Lung (tissue), 12 donors: Measurements from ENCODE around the gene SLC5A12. TPM values are rescaled to one million over a fixed set of nuclear protein-coding genes. Genes with fewer than 3 reads are reported as not detected.

Experiments
- ATAC-seq: fragments of 200-7000 bp; cut with Tn5 transposase; one replicate; pipeline ENCODE4 v1.9.1; 2020; ENCODE audit warnings: moderate number of reproducible peaks; ENCODE audit not compliant: insufficient read depth, low FRiP score
- DNase-seq, 3 donors: peaks; one replicate each; pipeline ENCODE4 v3.0.0-alpha.2; 2013 to 2017
- H3K27ac ChIP-seq, 2 donors: one replicate each; pipeline ENCODE4 v1.5.1; 2013; ENCODE audit warnings: mild to moderate bottlenecking in 2 of 2, moderate library complexity in 2 of 2, control low read depth in 1 of 2, inconsistent platforms in 1 of 2, low read depth in 1 of 2, low read length in 1 of 2
- H3K27me3 ChIP-seq, 3 donors: one replicate each; pipeline ENCODE4 v1.5.1; 2013; ENCODE audit warnings: low read length in 2 of 3; ENCODE audit not compliant: control insufficient read depth in 3 of 3, insufficient read depth in 3 of 3
- H3K36me3 ChIP-seq, 4 donors: one replicate each; pipeline ENCODE4 v1.5.1; 2013; ENCODE audit warnings: low read length in 4 of 4, mild to moderate bottlenecking in 1 of 4, moderate library complexity in 1 of 4; ENCODE audit not compliant: control insufficient read depth in 4 of 4, insufficient read depth in 4 of 4
- H3K4me1 ChIP-seq, 5 donors: one replicate each; pipeline ENCODE4 v1.5.1; 2013; ENCODE audit warnings: low read length in 5 of 5, mild to moderate bottlenecking in 2 of 5, moderate library complexity in 1 of 5; ENCODE audit not compliant: control insufficient read depth in 5 of 5, insufficient read depth in 5 of 5
- H3K4me3 ChIP-seq: one replicate; pipeline ENCODE4 v1.5.1; 2013; ENCODE audit warnings: mild to moderate bottlenecking, control low read depth, moderate library complexity
- H3K9ac ChIP-seq, 2 donors: one replicate each; pipeline ENCODE4 v1.5.1; 2013; ENCODE audit warnings: low read length in 2 of 2, control low read depth in 1 of 2; ENCODE audit not compliant: insufficient read depth in 1 of 2
- H3K9me3 ChIP-seq, 4 donors: one replicate each; pipeline ENCODE4 v1.5.1; 2013; ENCODE audit warnings: low read length in 3 of 4, mild to moderate bottlenecking in 1 of 4, moderate library complexity in 1 of 4; ENCODE audit not compliant: control insufficient read depth in 4 of 4, insufficient read depth in 3 of 4
- CTCF ChIP-seq: IDR thresholded peaks from 2 replicates; pipeline ENCODE4 v1.5.1; 2012; ENCODE audit warnings: mild to moderate bottlenecking; ENCODE audit errors: control extremely low read depth, extremely low read depth
- WGBS, 2 donors: extraction: QIAGEN DNeasy Blood & Tissue Kit; methylation state at CpG; one replicate each; pipeline ENCODE4 v1.1.7; 2013; 5-methylcytosine and 5-hydroxymethylcytosine counted together
- polyA plus RNA-seq, 2 donors: library from polyadenylated mRNA; stranded (reverse); fragments of 200-250 nt; gene quantifications; one replicate each; pipeline ENCODE4 v1.2.1, GENCODE V29; 2013
- total RNA-seq, 2 donors: library from RNA; depleted of rRNA in 1 of 2; stranded (reverse); fragments of >200 nt in 1 of 2; gene quantifications; one replicate each; pipeline ENCODE4 v1.2.1, GENCODE V29; 2014 to 2021
- donor health status: control.
- donor health status: control.
- donor health status: Bipolar disorder and iron deficiency.
- donor health status: healthy.
- donor health status: DM: yes; HTN: yes; CAD: no.

The SLC5A12 gene
- total and polyA plus RNA-seq, 4 donors = 0.06 TPM; not detected in 3

- TF ChIP-seq CTCF = no peak
- 64 to 79% methylated on average over 3 of the region's 3 CpGs for WGBS, 2 donors
- Histone ChIP-seq H3K27ac (no peak overlapping the region), H3K4me1 (peaks cover 0 to 27% (median 6%) of the 10 kb centered on the region in 5 donors), H3K9ac (no peak overlapping the region), H3K36me3 (no peaks in the 10 kb centered on the region), H3K4me3 (no peak overlapping the region), H3K9me3 (no peaks in the 10 kb centered on the region), H3K27me3 (no peaks in the 10 kb centered on the region)
- ATAC-seq = no peak
- no peak for DNase-seq
Measured at GRCh38 chr11:26700574-26701235, 21.2 kb downstream of the SLC5A12 start.

GRCh38 chr11:26698224-26698623 lies 23.6 kb downstream of the SLC5A12 start:
- WGBS, 2 donors = 92 to 95% methylated on average over 2 of the region's 2 CpGs
- ATAC-seq = no peak

GRCh38 chr11:26696330-26696729 lies 25.5 kb downstream of the SLC5A12 start:
- no peak overlapping the region for H3K27ac ChIP-seq
- WGBS, 2 donors = 74 to 79% methylated on average over 3 of the region's 3 CpGs
- H3K27me3 ChIP-seq = no peaks in the 10 kb centered on the region
- DNase-seq = no peak
- no peak for TF ChIP-seq CTCF
- peaks cover 0 to 5% (median 0%) of the 10 kb centered on the region in 5 donors for H3K4me1 ChIP-seq
- no peak overlapping the region for H3K9ac ChIP-seq
- no peak for ATAC-seq
- no peak overlapping the region for H3K4me3 ChIP-seq
- H3K9me3 ChIP-seq = no peaks in the 10 kb centered on the region
- H3K36me3 ChIP-seq = no peaks in the 10 kb centered on the region

More at GRCh38 chr11:26698224-26698623, 23.6 kb downstream of the SLC5A12 start:
- H3K27ac ChIP-seq = no peak overlapping the region
- DNase-seq = no peak
- TF ChIP-seq CTCF = no peak
- H3K4me1 ChIP-seq = peaks cover 0 to 12% (median 5%) of the 10 kb centered on the region in 5 donors
- H3K9me3 ChIP-seq = no peaks in the 10 kb centered on the region
- H3K27me3 ChIP-seq = no peaks in the 10 kb centered on the region
- H3K4me3 ChIP-seq = no peak overlapping the region
- H3K9ac ChIP-seq = no peak overlapping the region
- H3K36me3 ChIP-seq = no peaks in the 10 kb centered on the region

GRCh38 chr11:26688701-26689100 lies 33.2 kb downstream of the SLC5A12 start:
- no peak for TF ChIP-seq CTCF
- Histone ChIP-seq H3K9me3 (no peaks in the 10 kb centered on the region), H3K4me3 (no peak overlapping the region), H3K27me3 (no peaks in the 10 kb centered on the region), H3K36me3 (no peaks in the 10 kb centered on the region), H3K4me1 (no peaks in the 10 kb centered on the region), H3K27ac (no peak overlapping the region), H3K9ac (no peak overlapping the region)
- 75 to 91% methylated on average over 4 of the region's 4 CpGs for WGBS, 2 donors
- DNase-seq (no peak), ATAC-seq (no peak)
